ENCODE data around the gene TMEM114. TPM values are rescaled to one million over a fixed set of nuclear protein-coding genes. Genes with fewer than 3 reads are reported as not detected.

TMEM114 gene
- polyA plus RNA-seq, 2 of the 4 experiments (the other 2 are of a cell fraction), result not detected

- 9% methylated on average over 9 of the region's 9 CpGs for WGBS (ENCODE audit: missing lambda C conversion rate)
- Histone ChIP-seq H3K4me1 (no peaks in the 10 kb centered on the region), H3K4me2 (no peak overlapping the region), H3K9me3 (0 out of 3 replicates have a peak, but pooled peaks cover 1% of the 10 kb centered on the region), H3K4me3 (no peak overlapping the region), H3K27ac (no peak overlapping the region)
- ChIA-PET POLR2A (no interaction called here), CTCF (interaction anchor here (1.0 to 3.6 kb wide), 2 partner anchors 9 to 12 kb away, joined by 4 to 13 read pairs; no protein-coding TSS in a partner anchor)
- ATAC-seq (no peak), FAIRE-seq (no peak), DNase-seq (ENCODE audit: low read depth in 1 of 2, low spot score in 1 of 2) (no peak)
- TF ChIP-seq ZNF302 (CRISPR knock-in tag; IDR thresholded peaks at IDR 0.05), result no peak
- no peak for TF ChIP-seq RARB (CRISPR knock-in tag; IDR thresholded peaks at IDR 0.05)
- TF ChIP-seq EHMT2 (IDR thresholded peaks at IDR 0.05; ENCODE audit: low read depth), result no peak
- TF ChIP-seq, protein P1, sequence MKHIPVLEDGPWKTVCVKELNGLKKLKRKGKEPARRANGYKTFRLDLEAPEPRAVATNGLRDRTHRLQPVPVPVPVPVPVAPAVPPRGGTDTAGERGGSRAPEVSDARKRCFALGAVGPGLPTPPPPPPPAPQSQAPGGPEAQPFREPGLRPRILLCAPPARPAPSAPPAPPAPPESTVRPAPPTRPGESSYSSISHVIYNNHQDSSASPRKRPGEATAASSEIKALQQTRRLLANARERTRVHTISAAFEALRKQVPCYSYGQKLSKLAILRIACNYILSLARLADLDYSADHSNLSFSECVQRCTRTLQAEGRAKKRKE (CRISPR knock-in tag; IDR thresholded peaks at IDR 0.05; ENCODE audit: low read depth), result no peak
- TF ChIP-seq EP300 (IDR thresholded peaks at IDR 0.05), result no peak
These were observed 34.9 kb downstream of the TMEM114 start for GRCh38 chr16:8555400-8555799.

GRCh38 chr16:8554881-8555280, 35.4 kb downstream of the TMEM114 start:
- FAIRE-seq, result no peak
- 0% methylated on average over 2 of the region's 2 CpGs for whole genome bisulfite sequencing (ENCODE audit: missing lambda C conversion rate)
- POLR2A ChIA-PET, result no interaction called here
- H3K9me3 ChIP-seq, result no peaks in the 10 kb centered on the region
- no peak overlapping the region for H3K4me2 ChIP-seq
- no peak overlapping the region for H3K27ac ChIP-seq
- no peaks in the 10 kb centered on the region for H3K4me1 ChIP-seq
- no peak for TF ChIP-seq SREBF2 (IDR thresholded peaks at IDR 0.05)
- no peak overlapping the region for H3K4me3 ChIP-seq
- no peak for DNase-seq (ENCODE audit: low read depth in 1 of 2, low spot score in 1 of 2)
- CTCF ChIA-PET, result interaction anchor here (0.7 to 4.4 kb wide), 3 partner anchors 8 to 49 kb away, joined by 3 to 20 read pairs (median 4); no protein-coding TSS in a partner anchor
- no peak for ATAC-seq

GRCh38 chr16:8554022-8554421, 36.3 kb downstream of the TMEM114 start:
- H3K4me1 ChIP-seq, result no peaks in the 10 kb centered on the region
- no peak for TF ChIP-seq SMC3 (IDR thresholded peaks at IDR 0.05)
- TF ChIP-seq TP53 (CRISPR knock-in tag; IDR thresholded peaks at IDR 0.05), result no peak
- TF ChIP-seq RAD21 (conservative IDR thresholded peaks at IDR 0.05 in 1 of 2, IDR thresholded peaks at IDR 0.05 in 1 of 2), result no peak
- no peak for TF ChIP-seq ZFP36 (IDR thresholded peaks at IDR 0.05; ENCODE audit: borderline replicate concordance, partially characterized antibody)
- no peak for TF ChIP-seq ESRRA (IDR thresholded peaks at IDR 0.05; ENCODE audit: borderline replicate concordance, low read length)
- TF ChIP-seq MAZ (IDR thresholded peaks at IDR 0.05; ENCODE audit: borderline replicate concordance, low read depth, low read length), result no peak
- TF ChIP-seq NR3C1 (IDR thresholded peaks at IDR 0.05), result no peak
- TF ChIP-seq RFX5 (IDR thresholded peaks at IDR 0.05), result no peak
- TF ChIP-seq, protein P1 (CRISPR knock-in tag; IDR thresholded peaks at IDR 0.05; ENCODE audit: low read depth), result no peak
- no peak for TF ChIP-seq RNF2 (IDR thresholded peaks at IDR 0.05; ENCODE audit: borderline replicate concordance, low read depth)
- TF ChIP-seq FOSB (CRISPR knock-in tag; IDR thresholded peaks at IDR 0.05), result no peak
- no peak for TF ChIP-seq CHD2 (IDR thresholded peaks at IDR 0.05; ENCODE audit: low read length, partially characterized antibody)
- no peak for TF ChIP-seq HOXB5 (CRISPR knock-in tag; IDR thresholded peaks at IDR 0.05)
- TF ChIP-seq TFCP2L1 (CRISPR knock-in tag; IDR thresholded peaks at IDR 0.05), result no peak
- TF ChIP-seq HOXB13 (CRISPR knock-in tag; IDR thresholded peaks at IDR 0.05; ENCODE audit: low read depth), result no peak
- no peak for DNase-seq (ENCODE audit: low read depth in 1 of 2, low spot score in 1 of 2)
- H3K4me3 ChIP-seq, result no peak overlapping the region
- no peak for FAIRE-seq
- no peak overlapping the region for H3K27ac ChIP-seq
- ChIA-PET CTCF (interaction anchor here (1.2 to 4.4 kb wide), 2 partner anchors 13 to 238 kb away, joined by 3 to 20 read pairs; no protein-coding TSS in a partner anchor), POLR2A (no interaction called here)
- ATAC-seq, result no peak
- no peaks in the 10 kb centered on the region for H3K9me3 ChIP-seq
- H3K4me2 ChIP-seq, result no peak overlapping the region
- WGBS (ENCODE audit: missing lambda C conversion rate), result 39% methylated on average over 4 of the region's 4 CpGs

All from A549 (cell line).